ENCODE measurements around the gene WEE2.
"Not testable (repeated sequence)": the region's sequence is repeated elsewhere in the genome, so short reads cannot be mapped to it uniquely, and the experiment has no call there.

The WEE2 gene

DNA sequence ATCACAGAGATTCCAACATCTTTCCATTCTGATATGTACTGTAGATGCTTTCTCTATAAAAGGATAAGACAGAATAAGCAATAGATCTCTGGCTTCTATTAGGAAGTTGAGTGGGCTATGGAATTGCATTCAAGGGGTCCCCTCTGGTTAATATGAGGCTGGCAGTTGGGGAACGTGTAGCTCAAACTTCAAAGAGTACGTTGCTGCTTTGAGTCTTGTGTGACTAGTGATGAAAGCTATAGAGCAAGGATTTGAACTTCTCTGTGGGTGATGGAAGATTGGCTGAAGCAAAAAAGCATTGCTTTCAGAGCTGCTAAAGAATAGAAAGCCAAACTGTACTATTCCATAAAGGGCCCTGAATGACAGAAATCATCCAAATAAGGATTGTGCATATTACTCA is 6.4 kb downstream of the WEE2 start:
- no peak for DNase-seq (ENCODE audit: low read depth in 2 of 2)

DNA sequence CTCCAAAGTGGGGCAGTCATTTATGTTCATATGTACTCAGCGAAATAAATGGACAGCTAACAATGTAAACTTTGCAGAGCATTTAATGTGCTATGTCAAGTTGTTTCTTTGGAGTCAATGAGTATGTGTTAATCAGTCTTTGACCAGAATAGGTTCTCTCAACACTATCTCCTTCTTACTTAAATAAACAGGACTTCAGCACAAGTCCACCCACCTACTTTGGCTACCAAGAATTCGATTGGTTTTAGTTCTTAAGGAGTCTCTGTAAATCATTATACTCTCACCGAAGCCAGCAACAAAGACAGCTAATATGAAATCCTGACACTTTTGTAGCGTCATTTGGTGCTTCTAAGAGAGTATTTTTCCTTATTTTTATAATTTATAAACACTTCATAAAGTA is 6.9 kb downstream of the WEE2 start:
- no peak for DNase-seq (ENCODE audit: low read depth in 2 of 2)

DNA sequence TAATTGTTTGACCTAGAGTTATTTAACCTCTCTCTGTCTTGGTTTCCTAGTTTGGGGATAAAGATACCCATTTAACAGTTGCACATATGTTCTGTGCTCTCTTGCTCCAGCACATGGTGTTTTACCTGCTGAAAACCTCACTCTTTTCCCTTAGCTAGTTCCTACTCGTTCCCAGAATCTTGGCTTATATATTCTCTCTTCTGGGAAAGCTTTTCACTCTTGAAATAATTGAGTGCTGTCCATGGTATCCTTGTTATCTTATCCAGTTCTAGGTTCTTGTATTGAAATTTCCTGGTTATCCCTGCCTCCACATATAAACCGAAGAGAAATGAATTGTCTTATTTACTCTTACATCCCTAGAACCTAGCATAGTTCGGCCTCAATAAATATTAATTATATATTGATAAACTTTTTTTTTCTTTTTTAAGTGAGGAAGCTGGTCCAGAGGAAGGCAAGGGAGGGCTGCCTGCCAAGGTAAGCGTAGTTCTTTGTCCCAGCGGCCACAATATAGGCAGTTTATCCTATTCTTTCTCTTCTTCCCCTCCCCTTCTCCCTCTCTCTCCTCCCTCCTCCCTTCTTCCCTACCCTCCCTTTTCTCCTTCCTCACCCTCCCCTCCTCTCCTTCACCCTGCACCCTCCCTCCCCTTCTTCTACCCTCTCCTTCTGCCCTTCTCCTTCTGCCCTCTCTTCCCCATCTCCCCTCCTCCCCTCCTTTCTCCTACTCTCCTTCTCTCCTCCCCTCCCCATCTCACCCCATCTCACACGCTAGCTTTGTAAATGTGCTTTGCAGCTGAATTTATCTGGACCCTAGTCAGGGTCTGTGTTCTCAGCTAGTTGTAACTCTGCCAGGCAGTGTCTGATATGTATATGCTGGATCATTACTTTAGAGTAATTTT is 7.9 kb downstream of the WEE2 start:
- DNase-seq (ENCODE audit: low read depth in 2 of 2), result no peak

DNA sequence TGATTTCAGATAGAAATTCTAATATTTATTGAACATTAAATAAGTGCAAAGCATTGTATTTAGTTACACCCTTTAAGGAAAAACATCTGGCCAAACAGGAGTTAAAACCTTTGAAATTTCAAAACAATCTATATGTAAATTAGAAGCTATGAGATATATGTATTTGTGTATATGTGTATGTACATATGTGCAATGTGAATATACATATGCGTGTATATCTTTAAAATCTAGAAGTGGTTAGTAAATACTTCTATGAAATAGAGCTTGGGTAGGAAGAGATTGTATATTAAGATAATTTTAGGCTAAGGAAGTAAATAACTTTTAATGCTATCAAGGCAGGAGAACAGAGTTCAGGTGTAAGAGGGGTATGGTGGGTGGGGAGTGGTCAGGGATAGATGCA is 9.3 kb downstream of the WEE2 start:
- DNase-seq (ENCODE audit: low read depth in 2 of 2), result no peak

DNA sequence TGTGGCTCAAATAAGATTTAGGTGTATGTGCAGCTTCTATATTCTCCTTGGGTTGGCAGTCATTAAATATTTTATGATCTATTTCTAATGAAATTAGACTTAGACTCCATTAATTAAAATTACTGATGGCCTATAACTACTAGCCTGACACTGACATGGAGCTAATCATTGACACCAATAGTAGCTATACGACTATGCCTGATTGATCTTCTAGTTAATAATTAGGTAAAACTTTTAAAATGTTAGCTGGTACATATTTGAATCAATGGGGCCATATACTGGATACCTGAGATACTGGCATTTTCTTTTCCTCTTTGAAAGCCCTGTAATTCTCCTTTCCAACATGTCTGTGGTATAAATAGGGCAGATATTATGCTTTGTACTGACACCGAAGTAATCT is 14.4 kb downstream of the WEE2 start:
- no peak for DNase-seq (ENCODE audit: low read depth in 2 of 2)

DNA sequence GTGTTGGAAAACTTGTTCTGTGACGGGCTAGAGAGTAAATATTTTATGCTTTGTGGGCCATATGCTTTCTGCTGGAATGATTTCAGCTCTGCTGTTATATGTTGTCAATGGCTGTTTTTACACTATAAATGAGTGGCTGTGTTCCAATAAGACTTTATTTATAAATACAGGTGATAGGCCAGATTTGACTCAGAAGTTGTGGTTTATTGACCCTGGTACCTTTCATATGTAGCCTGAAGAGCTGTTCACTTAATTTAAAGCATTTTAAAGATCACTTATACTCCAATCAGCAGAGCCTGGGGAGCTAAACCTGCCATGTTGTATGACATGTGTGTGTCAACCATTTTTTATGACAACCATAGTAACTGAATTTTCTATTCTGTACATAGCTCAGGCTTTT is 20.9 kb downstream of the WEE2 start:
- no peak for DNase-seq (ENCODE audit: low read depth in 2 of 2)

DNA sequence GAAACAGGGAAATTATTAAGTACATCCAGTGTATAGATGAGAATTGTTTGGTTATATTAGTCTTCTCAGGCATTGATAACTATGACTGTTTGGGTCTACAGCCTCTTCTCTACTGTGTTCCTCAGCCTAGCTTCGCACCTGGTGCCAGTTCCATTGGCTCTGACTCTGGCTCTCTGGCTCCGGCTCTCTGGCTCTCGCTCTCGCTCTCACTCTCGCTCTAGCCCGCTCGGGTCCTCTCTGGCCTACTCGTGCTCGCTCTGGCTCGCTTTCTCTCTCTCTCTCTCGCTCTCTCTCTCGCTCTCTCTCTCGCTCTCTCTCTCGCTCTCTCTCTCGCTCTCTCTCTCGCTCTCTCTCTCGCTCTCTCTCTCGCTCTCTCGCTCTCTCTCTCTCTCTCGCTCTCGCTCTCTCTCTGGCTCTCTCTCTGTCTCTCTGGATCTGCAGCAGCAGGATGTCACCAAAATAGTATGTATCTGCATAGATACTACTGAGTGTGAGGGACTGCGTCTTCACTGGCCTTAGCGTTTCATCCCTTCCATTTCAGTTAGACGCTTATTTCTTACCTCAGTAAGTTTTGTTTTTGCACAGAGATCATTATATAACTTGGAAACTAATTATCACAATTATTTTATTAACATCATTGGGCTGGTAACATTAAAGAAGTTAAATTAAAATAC is 23.5 kb downstream of the WEE2 start:
- no peak for DNase-seq (ENCODE audit: low read depth in 2 of 2)

DNA sequence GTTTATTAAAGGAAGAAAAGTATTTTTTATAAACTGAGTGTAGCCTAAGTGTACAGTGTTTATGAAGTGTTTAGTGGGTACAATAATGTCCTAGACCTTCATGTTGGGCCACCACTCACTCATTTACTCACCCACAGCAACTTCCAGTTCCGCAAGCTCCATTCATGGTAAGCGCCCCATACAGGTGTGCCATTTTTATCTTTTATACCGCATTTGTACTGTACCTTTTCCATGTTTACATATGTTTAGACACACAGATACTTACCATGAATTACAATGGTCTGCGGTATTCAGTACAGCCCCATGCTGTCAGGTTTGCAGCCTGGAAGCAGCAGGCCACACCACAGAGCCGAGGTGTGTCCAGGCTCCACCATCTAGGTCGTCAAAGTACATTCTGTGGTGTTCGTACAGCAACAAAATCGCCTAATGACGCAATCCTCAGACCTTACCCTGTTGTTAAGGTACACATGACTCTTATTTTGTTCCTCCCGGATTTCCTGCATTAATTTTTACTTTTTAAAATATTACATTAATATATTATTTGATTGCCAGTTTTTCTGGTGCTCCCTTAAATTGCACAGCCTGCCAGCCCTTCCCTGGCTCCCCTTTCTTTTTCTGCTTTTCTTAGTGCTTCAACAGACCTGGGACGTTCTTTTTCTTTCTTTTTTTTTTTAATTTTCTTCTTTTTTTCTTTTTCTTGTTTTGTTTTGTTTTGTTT is 29.1 kb downstream of the WEE2 start:
- DNase-seq (ENCODE audit: low read depth in 2 of 2), result no peak

DNA sequence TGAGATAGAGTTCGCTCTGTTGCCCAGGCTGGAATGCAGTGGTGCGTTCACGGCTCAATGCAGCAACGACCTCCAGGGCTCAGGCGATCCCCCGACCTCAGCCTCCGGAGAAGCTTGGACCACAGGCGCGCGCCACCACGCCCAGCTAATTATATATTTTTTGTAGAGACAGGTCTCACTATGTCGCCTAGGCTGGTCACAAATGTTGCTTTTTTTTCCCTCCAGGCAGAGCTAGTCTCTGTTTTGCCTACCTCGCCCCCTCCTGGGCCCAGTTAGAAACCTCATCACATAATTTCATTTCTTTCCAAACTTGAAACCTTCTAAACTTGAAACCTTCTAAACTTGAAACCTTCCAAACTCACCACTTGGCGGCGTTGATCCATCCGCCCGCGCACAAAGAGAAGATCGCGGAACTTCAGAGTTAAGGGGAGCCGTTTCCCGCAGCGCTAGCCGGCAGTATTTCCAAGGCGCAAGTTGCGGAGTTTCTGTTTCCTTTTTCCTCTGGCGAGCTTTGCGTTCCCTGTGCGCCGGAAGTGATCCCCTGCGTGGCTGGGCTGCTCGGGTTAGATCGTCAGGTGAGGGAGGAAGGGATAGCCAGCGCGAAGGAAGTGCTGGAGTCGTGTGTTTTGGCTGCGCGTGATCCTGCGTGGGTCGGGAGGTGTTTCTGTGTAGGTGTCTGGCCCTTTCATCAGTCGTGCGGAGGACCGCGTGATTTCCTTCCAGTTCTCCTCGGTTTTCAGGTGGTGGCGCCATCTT is 29.9 kb downstream of the WEE2 start, which contains the start of gene SSBP1:
Gene SSBP1 (plus strand): TSS at position 523 of the 756 bp plus-strand sequence. CDS start 809 bp downstream, outside the sequence.
- peak; percentile 72 to 74 for DNase-seq (ENCODE audit: low read depth in 2 of 2)

DNA sequence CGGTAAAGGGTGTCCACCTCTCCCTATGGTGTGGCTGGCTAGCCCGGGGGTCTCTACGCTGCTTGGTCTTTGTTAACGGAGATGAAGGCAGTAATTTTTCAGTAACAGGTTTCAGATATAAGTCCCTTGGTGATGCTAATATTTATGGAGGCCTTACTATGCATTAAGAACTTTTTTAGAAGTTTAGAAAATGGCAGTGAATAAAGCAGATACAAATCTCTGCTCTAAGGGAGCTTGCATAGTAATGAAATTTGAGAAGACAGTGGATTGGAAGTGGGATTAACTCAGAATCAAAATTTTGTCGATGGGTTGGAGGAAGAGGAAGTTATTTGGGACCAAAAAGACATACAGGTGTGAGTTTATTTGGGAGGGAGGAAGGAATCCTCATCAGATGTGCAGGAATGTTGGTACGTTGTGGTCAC is 30.4 kb downstream of the WEE2 start:
- DNase-seq (ENCODE audit: low read depth in 2 of 2), result no peak

DNA sequence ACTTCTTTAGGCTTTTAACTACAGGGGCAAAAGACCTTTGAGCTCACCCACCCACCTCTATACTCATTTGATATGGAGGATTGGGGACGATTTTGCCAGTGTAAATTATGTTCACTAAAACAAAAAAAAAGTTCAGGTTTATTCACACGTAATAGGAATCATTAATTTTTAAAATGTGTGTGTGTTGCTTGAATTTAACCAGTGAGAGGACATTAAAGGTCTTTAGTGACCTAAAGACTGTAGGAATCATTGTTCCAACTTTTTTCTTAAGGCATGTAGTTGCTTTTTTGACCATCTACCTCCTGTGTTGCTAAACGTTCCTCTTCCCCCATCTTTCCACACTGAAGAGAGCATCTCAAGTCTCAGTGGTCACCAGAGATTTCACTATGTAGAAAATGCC is 31.1 kb downstream of the WEE2 start:
- no peak for DNase-seq (ENCODE audit: low read depth in 2 of 2)

DNA sequence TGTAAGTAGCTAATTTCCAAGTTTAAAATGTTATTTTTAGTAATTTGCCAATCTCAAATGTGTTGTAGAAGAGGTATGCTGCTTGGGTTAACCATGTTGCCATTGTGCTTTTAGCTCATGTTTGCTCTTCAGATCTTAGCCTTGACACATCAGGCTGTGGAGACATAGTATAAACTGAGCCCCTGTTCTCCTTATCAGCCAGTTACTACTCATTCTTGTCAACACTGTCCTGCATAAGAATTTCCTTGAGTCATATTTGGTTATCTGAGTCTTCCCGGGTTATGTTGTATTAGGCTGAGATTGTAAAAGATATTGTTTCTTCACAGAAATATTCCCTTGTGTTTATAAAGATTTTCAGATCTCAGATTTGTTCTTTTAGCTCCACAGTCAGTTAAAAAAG is 34.1 kb downstream of the WEE2 start:
- DNase-seq (ENCODE audit: low read depth in 2 of 2), result no peak

DNA sequence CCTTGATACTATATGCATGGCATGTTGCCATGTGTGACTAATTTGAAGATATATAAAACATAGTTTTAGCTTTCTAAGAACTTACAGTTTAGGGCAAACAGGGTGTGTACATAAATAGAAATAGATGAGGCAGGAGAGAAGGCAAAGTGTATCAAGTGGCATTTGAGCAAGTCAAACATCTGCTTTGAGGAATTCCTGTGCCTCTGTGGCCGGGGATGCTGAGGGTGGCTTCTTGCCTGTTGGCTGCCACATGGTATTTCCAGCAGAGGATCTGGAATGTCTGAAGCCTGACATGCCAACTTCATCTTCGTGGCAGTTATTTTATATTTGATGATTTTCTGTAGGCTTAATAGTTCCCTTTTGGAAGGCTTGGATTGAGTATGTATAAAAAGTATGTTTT is 36.0 kb downstream of the WEE2 start:
- DNase-seq (ENCODE audit: low read depth in 2 of 2), result no peak

DNA sequence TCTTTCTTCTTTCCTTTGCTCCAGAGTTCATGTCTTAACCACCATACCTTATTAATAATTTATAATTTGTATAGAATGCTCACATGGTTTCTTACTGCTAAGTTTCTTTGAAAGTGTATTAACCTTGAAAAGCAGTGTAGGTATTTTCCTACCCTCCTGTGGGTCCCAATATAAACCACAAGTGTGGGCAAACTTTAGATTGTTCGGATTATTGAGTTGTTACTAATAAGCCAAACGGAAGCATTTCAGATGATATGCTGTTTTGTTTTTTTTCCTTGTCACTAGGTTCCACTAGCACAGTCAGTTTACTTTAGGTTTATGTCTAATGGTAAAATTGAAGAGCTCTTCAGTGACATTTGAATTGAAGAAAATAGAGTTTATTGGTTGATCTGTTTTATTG is 40.2 kb downstream of the WEE2 start:
- DNase-seq (ENCODE audit: low read depth in 2 of 2), result no peak

DNA sequence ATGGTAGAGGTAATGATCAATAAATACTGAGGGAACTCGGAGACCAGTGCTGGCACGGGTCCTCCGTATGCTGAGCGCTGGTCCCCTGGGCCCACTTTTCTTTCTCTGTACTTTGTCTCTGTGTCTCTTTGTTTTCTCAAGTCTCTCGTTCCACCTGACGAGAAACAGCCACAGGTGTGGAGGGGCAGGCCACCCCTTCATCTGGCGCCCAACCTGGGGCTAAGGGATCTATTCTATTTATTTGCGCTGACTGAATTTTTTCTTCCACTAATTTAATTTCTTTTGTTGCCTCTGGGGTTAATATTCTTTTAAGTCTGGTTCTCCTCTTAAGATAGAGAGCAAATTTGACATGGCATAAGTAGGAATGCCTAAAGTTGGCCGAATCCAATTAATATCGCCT is 43.8 kb downstream of the WEE2 start:
- not testable (repeated sequence) for DNase-seq (ENCODE audit: low read depth in 2 of 2)

DNA sequence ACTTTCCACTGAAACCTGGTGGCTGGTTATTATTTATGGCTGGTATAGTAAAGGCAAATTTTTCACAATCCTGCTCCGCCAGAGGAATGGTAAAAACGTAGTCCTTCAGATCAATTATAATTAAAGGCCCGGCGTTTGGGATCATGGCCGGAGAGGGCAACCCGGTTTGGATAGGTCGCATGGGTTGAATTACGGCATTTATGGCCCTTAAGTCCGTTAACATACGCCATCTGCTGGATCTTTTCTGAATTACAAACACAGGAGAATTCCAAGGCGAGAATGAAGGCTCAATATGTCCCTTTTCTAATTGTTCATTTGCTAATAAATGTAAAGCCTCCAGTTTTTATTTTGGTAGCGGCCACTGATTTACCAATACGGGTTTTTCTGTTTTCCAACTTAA is 44.5 kb downstream of the WEE2 start:
- no peak for DNase-seq (ENCODE audit: low read depth in 2 of 2)

DNA sequence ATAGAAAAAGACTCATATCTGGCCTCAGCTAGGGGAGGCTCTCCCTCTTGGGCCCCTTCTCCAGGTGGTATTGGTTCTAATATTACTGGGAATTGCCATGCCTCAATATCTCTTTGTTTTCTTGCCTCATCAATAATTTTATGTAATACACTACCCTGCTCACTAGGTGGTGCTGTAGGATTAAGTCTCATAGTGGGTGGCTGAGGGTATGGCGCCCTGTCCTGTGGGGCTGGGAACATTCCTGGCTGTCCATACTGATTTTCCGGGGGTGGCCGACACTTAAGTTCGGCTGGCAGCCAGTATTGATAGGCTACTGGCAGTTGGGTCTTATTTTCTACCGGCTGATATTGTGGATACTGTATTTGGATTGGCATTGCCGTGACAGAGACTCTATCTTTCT is 46.8 kb downstream of the WEE2 start:
- no peak for DNase-seq (ENCODE audit: low read depth in 2 of 2)

DNA sequence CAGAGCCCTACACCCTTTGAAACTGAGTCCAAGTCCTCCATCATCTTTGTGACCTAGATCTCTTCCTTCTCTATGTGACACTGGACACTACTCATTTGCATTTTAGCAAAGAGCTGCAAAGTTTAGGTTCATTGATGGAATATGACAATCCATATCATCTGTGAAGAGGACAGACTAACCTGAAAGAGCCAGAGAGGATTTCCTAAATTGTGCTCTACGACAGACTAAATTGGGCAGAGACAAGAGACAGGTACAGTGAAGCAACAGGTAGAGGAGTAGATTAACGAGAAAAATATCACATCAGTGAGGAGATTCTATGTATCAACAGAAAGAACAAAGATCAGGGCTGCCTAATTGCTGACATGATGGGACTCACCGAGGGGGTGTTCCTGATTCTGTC is 55.6 kb downstream of the WEE2 start, which contains the start of gene TAS2R3:
Gene TAS2R3 (plus strand): TSS at position 301 of the 400 bp plus-strand sequence. CDS start 62 bp downstream, at position 363.
- no peak for DNase-seq (ENCODE audit: low read depth in 2 of 2)

DNA sequence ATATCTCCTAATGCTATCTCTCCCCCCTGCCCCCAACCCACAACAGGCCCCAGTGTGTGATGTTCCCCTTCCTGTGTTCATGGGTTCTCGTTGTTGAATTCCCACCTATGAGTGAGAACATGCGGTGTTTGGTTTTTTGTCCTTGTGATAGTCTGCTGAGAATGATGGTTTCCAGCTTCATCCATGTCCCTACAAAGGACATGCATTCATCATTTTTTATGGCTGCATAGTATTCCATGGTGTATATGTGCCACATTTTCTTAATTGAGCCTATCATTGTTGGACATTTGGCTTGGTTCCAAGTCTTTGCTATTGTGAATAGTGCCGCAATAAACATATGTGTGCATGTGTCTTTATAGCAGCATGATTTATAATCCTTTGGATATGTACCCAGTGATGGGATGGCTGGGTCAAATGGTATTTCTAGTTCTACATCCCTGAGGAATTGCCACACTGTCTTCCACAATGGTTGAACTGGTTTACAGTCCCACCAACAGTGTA is 62.0 kb downstream of the WEE2 start:
- not testable (repeated sequence) for DNase-seq (ENCODE audit: low read depth in 2 of 2)

DNA sequence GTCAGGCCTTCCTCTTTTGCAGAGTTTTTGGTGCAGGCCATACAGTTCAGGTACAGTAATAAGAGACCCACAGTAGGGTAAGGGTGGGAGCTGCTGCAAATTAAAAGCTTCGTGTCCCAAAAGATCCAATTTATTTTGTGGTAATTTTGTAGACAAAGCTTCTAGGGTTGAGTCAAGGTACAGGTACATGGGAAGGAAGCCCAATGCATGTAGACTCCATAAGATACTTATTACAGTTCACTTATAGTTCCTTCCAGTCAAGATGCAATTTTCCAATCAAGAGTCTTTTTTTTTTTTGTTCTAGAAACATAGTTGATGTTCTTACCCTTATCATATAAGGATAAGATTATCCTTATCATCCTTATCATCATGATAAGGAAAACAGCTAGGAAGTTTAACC is 68.2 kb downstream of the WEE2 start, which contains the start of gene TAS2R4:
Gene TAS2R4 (plus strand): TSS at position 301 of the 400 bp plus-strand sequence. CDS start 1,815 bp downstream, outside the sequence.
- no peak for DNase-seq (ENCODE audit: low read depth in 2 of 2)

Data from stimulated activated CD4-positive, alpha-beta T cell treated with anti-CD3 and anti-CD28 coated beads, Interleukin-1b, Interleukin-23, amount 100 ng/mL, for 1 hour (primary cell).